Activated CD4-positive, alpha-beta T cell treated with anti-CD3 and anti-CD28 coated beads, Interleukin-2, amount 10 ng/mL, durations not matched to agents 7 days and 5 days (primary cell): ENCODE data around the gene KCTD1. TPM values are rescaled to one million over a fixed set of nuclear protein-coding genes. Genes with fewer than 3 reads are reported as not detected.

Source experiments
- CTCF ChIA-PET: fragments of 350-600 bp; sonication (Branson Sonifier 250); formaldehyde crosslinking; loops from one replicate; lab custom pipeline; 2021; ENCODE audit warnings: antibody characterized with exemption; lab: Charles Lee
- POLR2A ChIA-PET: fragments of 350-600 bp; sonication (Branson Sonifier 250); formaldehyde crosslinking; loops from one replicate; lab custom pipeline; 2021; ENCODE audit warnings: antibody characterized with exemption; lab: Charles Lee
- DNase-seq: peaks from one replicate; pipeline ENCODE4 v3.0.0-alpha.2; 2020
- H3K27ac Mint-ChIP-seq: one replicate; pipeline ENCODE4 v1.8.0; 2021; ENCODE audit warnings: mild to moderate bottlenecking, moderate library complexity, mixed read lengths
- H3K27me3 Mint-ChIP-seq: one replicate; pipeline ENCODE4 v1.8.0; 2021; ENCODE audit warnings: mixed read lengths
- H3K36me3 Mint-ChIP-seq: one replicate; pipeline ENCODE4 v1.8.0; 2021; ENCODE audit warnings: low read depth, mixed read lengths
- H3K4me1 Mint-ChIP-seq: one replicate; pipeline ENCODE4 v1.8.0; 2021; ENCODE audit warnings: mixed read lengths
- H3K4me3 Mint-ChIP-seq: one replicate; pipeline ENCODE4 v1.8.0; 2021; ENCODE audit warnings: mild to moderate bottlenecking, moderate library complexity, mixed read lengths
- H3K9me3 Mint-ChIP-seq: one replicate; pipeline ENCODE4 v1.8.0; 2021; ENCODE audit warnings: mixed read lengths
- total RNA-seq, 2 experiments: library from RNA; stranded (reverse); gene quantifications; one replicate each; pipeline ENCODE4 v1.2.3, GENCODE V29; 2021

The KCTD1 gene
- total RNA-seq, 2 experiments from 2014 or later: 4.2 to 5.3 TPM

DNA sequence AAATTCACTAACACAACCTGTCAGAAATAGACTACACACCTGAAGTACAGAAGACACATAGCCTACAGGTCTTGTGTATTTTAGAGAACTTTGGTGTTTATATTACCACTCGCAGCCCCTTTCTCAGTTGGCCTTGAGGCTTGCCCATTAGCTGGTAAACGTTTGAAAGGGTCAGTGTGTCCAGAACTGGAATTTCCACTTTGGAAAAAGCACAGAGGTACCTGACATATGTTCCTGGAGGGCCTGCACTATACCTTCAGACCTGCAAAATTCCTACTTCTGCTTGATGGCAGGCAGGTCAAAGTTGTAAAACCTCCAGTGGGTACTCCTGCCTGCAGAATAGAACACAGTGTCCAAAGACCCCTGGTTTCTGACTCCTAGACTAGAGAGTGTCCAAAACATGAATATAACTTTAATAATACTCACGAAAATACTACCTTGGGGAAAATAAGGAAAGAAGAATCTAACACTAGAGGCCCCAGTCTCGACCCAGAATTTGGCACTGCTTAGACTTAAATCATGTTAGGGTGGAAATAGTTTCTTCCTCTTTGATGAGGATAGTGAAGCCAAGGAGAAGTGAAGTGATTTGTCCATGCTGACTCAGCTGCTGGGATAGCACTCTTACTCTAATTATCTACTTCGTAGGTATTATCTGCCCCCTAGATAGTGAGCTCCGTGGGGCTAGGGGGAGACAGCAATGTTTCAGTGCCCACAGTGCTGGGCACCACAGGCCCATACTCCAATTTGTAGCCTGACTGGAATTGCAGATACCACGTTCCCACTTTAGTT lies 2.8 kb downstream of the KCTD1 start:
- DNase-seq: no peak
- ChIA-PET POLR2A (no interaction called here), CTCF (no interaction called here)
- peaks cover 4% of the 10 kb centered on the region for H3K36me3 Mint-ChIP-seq
- H3K4me1 Mint-ChIP-seq: peaks cover 32% of the 10 kb centered on the region
- no peak overlapping the region for H3K27ac Mint-ChIP-seq
- no peaks in the 10 kb centered on the region for H3K9me3 Mint-ChIP-seq
- H3K4me3 Mint-ChIP-seq: no peak overlapping the region
- H3K27me3 Mint-ChIP-seq: peaks cover 16% of the 10 kb centered on the region

GRCh38 chr18:26544451-26544850 lies 3.9 kb downstream of the KCTD1 start:
- H3K27me3 Mint-ChIP-seq: peaks cover 8% of the 10 kb centered on the region
- H3K27ac Mint-ChIP-seq: no peak overlapping the region
- no peak for DNase-seq
- peaks cover 24% of the 10 kb centered on the region for H3K4me1 Mint-ChIP-seq
- H3K9me3 Mint-ChIP-seq: no peaks in the 10 kb centered on the region
- no peak overlapping the region for H3K4me3 Mint-ChIP-seq
- ChIA-PET CTCF (no interaction called here), POLR2A (no interaction called here)
- peaks cover 4% of the 10 kb centered on the region for H3K36me3 Mint-ChIP-seq

DNA sequence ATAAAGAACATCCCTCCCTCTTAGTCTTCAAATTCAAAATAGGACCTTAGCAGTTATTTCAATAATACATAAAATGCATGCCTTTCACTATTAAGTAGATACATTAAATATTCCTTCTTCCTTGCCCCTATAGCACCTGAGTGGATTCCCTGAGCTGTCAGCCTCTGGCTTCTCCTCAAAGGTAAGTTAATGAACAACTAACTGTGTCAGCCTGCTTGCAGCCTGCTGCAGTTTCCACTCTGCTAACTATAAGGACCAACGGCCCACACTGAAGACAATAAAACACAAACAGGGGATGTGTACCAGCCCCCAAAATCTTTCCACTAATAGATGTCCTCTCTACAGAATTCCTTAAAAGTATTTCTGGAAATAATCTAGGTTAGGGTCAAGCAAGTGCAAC lies 5.0 kb downstream of the KCTD1 start:
- Mint-ChIP-seq H3K27ac (no peak overlapping the region), H3K36me3 (peaks cover 4% of the 10 kb centered on the region), H3K9me3 (no peaks in the 10 kb centered on the region), H3K4me1 (peaks cover 27% of the 10 kb centered on the region), H3K27me3 (peaks cover 5% of the 10 kb centered on the region), H3K4me3 (no peak overlapping the region)
- CTCF ChIA-PET: no interaction called here
- POLR2A ChIA-PET: no interaction called here
- DNase-seq: no peak

- H3K4me1 Mint-ChIP-seq: peaks cover 6% of the 10 kb centered on the region
- H3K9me3 Mint-ChIP-seq: no peaks in the 10 kb centered on the region
- H3K36me3 Mint-ChIP-seq: no peaks in the 10 kb centered on the region
- no peak overlapping the region for H3K4me3 Mint-ChIP-seq
- DNase-seq: no peak
- H3K27ac Mint-ChIP-seq: no peak overlapping the region
- POLR2A ChIA-PET: no interaction called here
- H3K27me3 Mint-ChIP-seq: no peaks in the 10 kb centered on the region
- CTCF ChIA-PET: no interaction called here
Observed at GRCh38 chr18:26540043-26540628, 8.2 kb downstream of the KCTD1 start.

GRCh38 chr18:26538524-26538923 lies 9.8 kb downstream of the KCTD1 start:
- POLR2A ChIA-PET: no interaction called here
- CTCF ChIA-PET: no interaction called here
- Mint-ChIP-seq H3K4me1 (peaks cover 6% of the 10 kb centered on the region), H3K36me3 (no peaks in the 10 kb centered on the region), H3K4me3 (no peak overlapping the region), H3K9me3 (no peaks in the 10 kb centered on the region), H3K27me3 (peaks cover 3% of the 10 kb centered on the region), H3K27ac (no peak overlapping the region)
- no peak for DNase-seq

DNA sequence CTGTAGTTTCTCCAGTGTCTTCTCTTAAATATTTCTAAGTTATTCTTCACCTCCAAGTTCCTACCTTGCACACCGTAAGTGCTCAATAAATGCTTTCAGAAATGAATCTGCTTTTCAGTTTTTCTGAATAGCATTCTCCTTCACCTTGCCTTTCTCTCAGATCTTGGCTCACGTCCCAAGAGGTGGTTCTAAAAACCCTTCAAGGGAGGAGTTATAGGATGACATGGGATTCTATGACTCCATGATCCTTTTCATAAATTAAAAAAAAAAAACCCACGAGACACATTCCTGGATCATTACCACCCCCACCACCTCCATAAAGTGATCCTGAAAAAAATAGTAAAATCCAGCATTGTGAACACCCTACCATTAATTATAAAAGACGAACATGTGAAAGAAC lies 11.7 kb downstream of the KCTD1 start:
- H3K36me3 Mint-ChIP-seq: no peaks in the 10 kb centered on the region
- no peak for DNase-seq
- ChIA-PET CTCF (interaction anchor here (0.6 kb wide), 1 partner anchor 84 kb away, joined by 3 read pairs; no protein-coding TSS in a partner anchor), POLR2A (no interaction called here)
- no peaks in the 10 kb centered on the region for H3K9me3 Mint-ChIP-seq
- no peak overlapping the region for H3K4me3 Mint-ChIP-seq
- H3K4me1 Mint-ChIP-seq: peaks cover 6% of the 10 kb centered on the region
- H3K27ac Mint-ChIP-seq: no peak overlapping the region
- peaks cover 3% of the 10 kb centered on the region for H3K27me3 Mint-ChIP-seq

DNA sequence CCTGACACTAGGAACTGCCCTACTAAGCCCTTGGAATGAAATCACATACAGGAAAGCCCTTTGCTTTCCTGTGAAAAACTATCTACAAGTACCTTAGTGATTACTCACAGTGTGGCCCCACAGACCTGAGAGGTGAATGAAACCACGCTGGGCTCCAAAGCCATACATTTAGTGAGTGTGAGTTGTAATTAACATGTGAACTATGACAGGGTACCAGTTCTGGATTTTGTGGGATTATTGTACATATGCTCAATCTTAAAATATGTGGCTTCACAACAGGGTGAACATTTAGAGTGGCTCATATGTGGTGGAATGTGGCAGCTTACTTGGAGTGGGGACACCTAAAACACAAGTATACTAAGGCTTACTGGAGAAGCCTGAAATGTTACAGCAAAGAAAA lies 12.3 kb downstream of the KCTD1 start:
- no peak for DNase-seq
- Mint-ChIP-seq H3K36me3 (no peaks in the 10 kb centered on the region), H3K9me3 (no peaks in the 10 kb centered on the region), H3K4me1 (peaks cover 6% of the 10 kb centered on the region), H3K4me3 (no peak overlapping the region), H3K27me3 (peaks cover 3% of the 10 kb centered on the region), H3K27ac (no peak overlapping the region)
- ChIA-PET POLR2A (interaction anchor here (0.6 kb wide), 1 partner anchor 49 kb away, joined by 4 read pairs; no protein-coding TSS in a partner anchor), CTCF (no interaction called here)

GRCh38 chr18:26535630-26536029 lies 12.7 kb downstream of the KCTD1 start:
- ChIA-PET POLR2A (interaction anchor here (0.6 kb wide), 1 partner anchor 48 kb away, joined by 4 read pairs; no protein-coding TSS in a partner anchor), CTCF (interaction anchor here (0.7 kb wide), 1 partner anchor 12 kb away, joined by 3 read pairs; no protein-coding TSS in a partner anchor)
- H3K4me3 Mint-ChIP-seq: no peak overlapping the region
- no peak for DNase-seq
- H3K9me3 Mint-ChIP-seq: no peaks in the 10 kb centered on the region
- no peaks in the 10 kb centered on the region for H3K36me3 Mint-ChIP-seq
- H3K4me1 Mint-ChIP-seq: peaks cover 6% of the 10 kb centered on the region
- no peak overlapping the region for H3K27ac Mint-ChIP-seq
- H3K27me3 Mint-ChIP-seq: peaks cover 3% of the 10 kb centered on the region

- POLR2A ChIA-PET: no interaction called here
- Mint-ChIP-seq H3K4me3 (no peak overlapping the region), H3K36me3 (no peaks in the 10 kb centered on the region), H3K27me3 (peaks cover 3% of the 10 kb centered on the region), H3K27ac (no peak overlapping the region), H3K9me3 (no peaks in the 10 kb centered on the region), H3K4me1 (no peaks in the 10 kb centered on the region)
- CTCF ChIA-PET: interaction anchor here (0.6 to 1.0 kb wide), 2 partner anchors 15 to 325 kb away, joined by 3 read pairs; no protein-coding TSS in a partner anchor
- no peak for DNase-seq
Observed at GRCh38 chr18:26532367-26533340, 15.7 kb downstream of the KCTD1 start.

- peaks cover 3% of the 10 kb centered on the region for H3K27me3 Mint-ChIP-seq
- DNase-seq: no peak
- no peaks in the 10 kb centered on the region for H3K4me1 Mint-ChIP-seq
- H3K9me3 Mint-ChIP-seq: no peaks in the 10 kb centered on the region
- ChIA-PET CTCF (interaction anchor here (0.9 kb wide), 1 partner anchor 17 kb away, joined by 3 read pairs; the partner anchor contains the start of gene KCTD1), POLR2A (no interaction called here)
- no peak overlapping the region for H3K4me3 Mint-ChIP-seq
- no peak overlapping the region for H3K27ac Mint-ChIP-seq
- H3K36me3 Mint-ChIP-seq: no peaks in the 10 kb centered on the region
Observed at GRCh38 chr18:26531605-26532298, 16.6 kb downstream of the KCTD1 start.

DNA sequence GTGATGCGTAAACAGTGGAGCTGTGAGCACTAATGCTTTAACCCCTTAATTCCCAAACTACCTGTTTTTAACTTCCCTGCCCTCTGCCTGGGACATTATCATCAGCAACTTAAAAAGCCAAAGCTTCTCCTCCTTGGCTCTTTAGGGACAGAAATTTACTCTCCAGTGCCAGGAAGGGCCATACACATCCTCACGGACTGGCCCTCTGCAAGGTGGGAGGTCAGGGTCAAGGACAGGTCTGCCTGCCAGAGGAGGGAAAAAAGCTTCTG lies 21.5 kb downstream of the KCTD1 start:
- ChIA-PET CTCF (no interaction called here), POLR2A (no interaction called here)
- Mint-ChIP-seq H3K9me3 (no peaks in the 10 kb centered on the region), H3K36me3 (no peaks in the 10 kb centered on the region), H3K4me3 (no peak overlapping the region), H3K27me3 (no peaks in the 10 kb centered on the region), H3K4me1 (no peaks in the 10 kb centered on the region), H3K27ac (no peak overlapping the region)
- no peak for DNase-seq

DNA sequence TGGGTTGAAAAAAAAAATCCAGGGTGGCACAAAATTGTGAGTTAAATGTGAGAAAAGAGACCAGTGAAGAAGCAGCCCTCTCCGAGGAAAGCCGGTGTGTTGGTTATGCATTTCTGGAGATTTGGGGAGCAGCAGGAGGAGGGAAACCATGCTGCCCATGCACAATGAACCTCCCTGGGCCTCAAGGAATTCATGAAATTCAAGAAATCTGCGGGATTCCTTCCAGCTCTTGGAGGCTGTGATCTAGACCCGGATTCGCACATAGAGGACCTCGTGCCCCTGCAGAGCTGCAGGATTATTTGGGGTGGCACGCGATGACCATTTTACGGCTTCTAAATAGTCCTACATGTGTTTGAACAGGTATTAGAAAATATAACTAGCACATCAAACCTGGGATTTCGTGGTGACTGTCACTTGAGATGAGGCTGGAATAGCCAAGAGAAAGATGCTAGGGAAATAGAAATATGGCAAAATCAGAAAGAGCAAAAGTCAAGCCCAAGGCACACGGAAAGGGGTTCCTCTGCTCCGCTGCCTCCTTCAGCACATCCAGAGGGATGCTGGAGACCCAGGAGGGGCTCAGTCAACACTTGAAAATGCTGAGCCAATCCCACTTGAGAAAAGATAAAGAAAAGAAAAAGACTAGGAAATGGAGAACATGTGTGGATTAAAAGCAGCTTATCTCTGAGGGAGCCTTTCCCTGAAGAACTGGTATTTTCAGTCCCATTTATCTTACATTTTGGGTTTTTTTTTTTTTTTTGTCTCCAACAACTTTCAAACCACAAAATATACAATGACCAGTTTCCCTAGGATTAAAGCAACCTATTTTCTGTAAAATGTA lies 22.0 kb downstream of the KCTD1 start:
- Mint-ChIP-seq H3K4me3 (no peak overlapping the region), H3K36me3 (no peaks in the 10 kb centered on the region), H3K4me1 (no peaks in the 10 kb centered on the region), H3K27ac (no peak overlapping the region), H3K9me3 (no peaks in the 10 kb centered on the region), H3K27me3 (no peaks in the 10 kb centered on the region)
- ChIA-PET CTCF (no interaction called here), POLR2A (no interaction called here)
- no peak for DNase-seq
